Neural progenitor cell (in vitro differentiated cells): ENCODE measurements around the gene CDH23. TPM values are rescaled to one million over a fixed set of nuclear protein-coding genes. Genes with fewer than 3 reads are reported as not detected.

Experiments
- DNase-seq: peaks from one replicate; pipeline ENCODE4 v3.0.0-alpha.2; 2016; ENCODE audit warnings: low spot score
- H2AFZ ChIP-seq: fragments of 200-600 bp; sonication (generic); replicated peaks from 2 replicates; pipeline ENCODE4 v1.6.1; 2016; ENCODE audit warnings: antibody characterized with exemption
- H3F3A ChIP-seq: fragments of 200-600 bp; sonication (generic); 2 replicates; pipeline ENCODE4 v1.6.1; 2016; ENCODE audit warnings: antibody characterized with exemption, low read depth
- H3K27ac ChIP-seq: fragments of 200-600 bp; sonication (generic); 2 replicates; pipeline ENCODE4 v1.5.1; 2016; ENCODE audit warnings: mild to moderate bottlenecking
- H3K27me3 ChIP-seq: fragments of 200-600 bp; sonication (generic); 2 replicates; pipeline ENCODE4 v1.6.1; 2016; ENCODE audit warnings: mild to moderate bottlenecking, moderate library complexity
- H3K36me3 ChIP-seq: fragments of 200-600 bp; sonication (generic); 2 replicates; pipeline ENCODE4 v1.5.1; 2016
- H3K4me1 ChIP-seq: fragments of 200-600 bp; sonication (generic); 2 replicates; pipeline ENCODE4 v1.6.1; 2016; ENCODE audit warnings: mixed run types
- H3K4me2 ChIP-seq: fragments of 200-600 bp; sonication (generic); 2 replicates; pipeline ENCODE4 v1.6.1; 2016
- H3K4me3 ChIP-seq: fragments of 200-600 bp; sonication (generic); 2 replicates; pipeline ENCODE4 v1.5.1; 2016
- H3K79me2 ChIP-seq: fragments of 200-600 bp; sonication (generic); 2 replicates; pipeline ENCODE4 v1.6.1; 2016; ENCODE audit warnings: low read depth
- H3K9ac ChIP-seq: fragments of 200-600 bp; sonication (generic); 2 replicates; pipeline ENCODE4 v1.6.1; 2016
- H3K9me3 ChIP-seq: fragments of 200-600 bp; sonication (generic); 2 replicates; pipeline ENCODE4 v1.5.1; 2016; ENCODE audit warnings: low read depth
- H4K20me1 ChIP-seq: fragments of 200-600 bp; sonication (generic); 2 replicates; pipeline ENCODE4 v1.6.1; 2016; ENCODE audit warnings: low read depth
- H3K27ac Mint-ChIP-seq: 3 replicates; pipeline ENCODE4 v1.8.0; 2021; ENCODE audit warnings: mixed read lengths
- H3K27me3 Mint-ChIP-seq: 2 replicates; pipeline ENCODE4 v1.8.0; 2022; ENCODE audit warnings: low read depth, mild to moderate bottlenecking, inconsistent platforms, moderate library complexity, mixed read lengths; ENCODE audit not compliant: insufficient read depth
- H3K36me3 Mint-ChIP-seq: 3 replicates; pipeline ENCODE4 v1.8.0; 2021; ENCODE audit warnings: mixed read lengths
- H3K4me1 Mint-ChIP-seq: 3 replicates; pipeline ENCODE4 v1.8.0; 2021; ENCODE audit warnings: mixed read lengths
- H3K4me3 Mint-ChIP-seq: 3 replicates; pipeline ENCODE4 v1.8.0; 2021; ENCODE audit warnings: mild to moderate bottlenecking, moderate library complexity, mixed read lengths
- H3K9me3 Mint-ChIP-seq: 3 replicates; pipeline ENCODE4 v1.8.0; 2020; ENCODE audit warnings: mixed read lengths
- EZH2 ChIP-seq: fragments of 200-600 bp; sonication (generic); IDR thresholded peaks from 2 replicates; pipeline ENCODE4 v1.6.1; 2017; ENCODE audit warnings: antibody characterized with exemption, mild to moderate bottlenecking, moderate library complexity
- EZH2phosphoT487 ChIP-seq: fragments of 200-600 bp; sonication (generic); IDR thresholded peaks from 2 replicates; pipeline ENCODE4 v1.6.1; 2017; ENCODE audit warnings: antibody characterized with exemption
- total RNA-seq: library from RNA; depleted of rRNA; stranded (reverse); fragments of >200 nt; gene quantifications from 2 replicates; pipeline ENCODE4 v1.2.3, GENCODE V29; 2015; ENCODE audit warnings: low replicate concordance
- TF ChIP-seq, protein P1 (sequence below): fragments of 200-600 bp; sonication (generic); IDR thresholded peaks from 2 replicates; pipeline ENCODE4 v1.5.1; 2017; ENCODE audit warnings: antibody characterized with exemption, mild to moderate bottlenecking

CDH23 gene
- total RNA-seq, 1 donor from 2014 or later, result 5.9 TPM

DNA sequence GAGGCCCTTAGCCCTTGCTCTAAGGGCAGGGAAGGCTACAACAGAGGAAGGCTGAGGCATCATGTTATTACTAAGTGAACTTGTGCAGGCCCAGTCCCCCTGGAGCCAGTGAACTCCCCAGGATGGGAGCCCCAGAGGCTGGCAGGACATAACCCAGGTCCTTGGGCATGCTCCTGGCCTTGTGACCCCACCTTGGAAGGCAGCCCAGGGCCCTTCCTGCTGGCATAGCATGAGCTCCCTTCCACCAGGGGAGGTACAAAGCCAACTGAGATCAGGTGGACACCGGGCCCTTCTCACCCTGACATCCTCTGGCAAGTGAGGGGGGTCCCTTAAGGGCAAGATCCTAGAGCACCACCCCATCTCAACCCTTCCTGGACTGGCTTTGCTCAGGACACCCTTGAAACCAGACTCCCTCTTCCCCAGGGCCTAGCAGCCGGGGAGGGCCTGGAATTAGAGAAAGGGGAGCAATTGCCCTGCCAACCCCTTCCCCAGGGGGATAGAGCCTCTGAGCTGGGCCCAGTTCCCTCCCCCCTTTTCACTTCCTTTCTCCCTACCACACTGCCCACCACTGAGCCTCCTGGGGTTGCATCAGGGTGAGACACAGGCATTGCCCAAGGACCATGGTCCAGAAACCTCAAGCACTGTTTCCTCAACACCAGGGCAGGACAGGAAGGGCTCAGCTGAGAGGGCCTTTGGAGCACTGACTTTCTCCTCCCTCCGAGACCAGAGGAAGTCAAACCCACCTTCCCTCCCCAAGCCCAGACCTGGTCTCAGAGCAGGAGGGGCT is 378.4 kb downstream of the CDH23 start:
- no peaks in the 10 kb centered on the region for H3K4me1 ChIP-seq
- Mint-ChIP-seq H3K27me3 (peaks cover 10% of the 10 kb centered on the region), H3K4me1 (peaks cover 4% of the 10 kb centered on the region), H3K36me3 (no peaks in the 10 kb centered on the region), H3K9me3 (no peaks in the 10 kb centered on the region), H3K27ac (no peak overlapping the region), H3K4me3 (no peak overlapping the region)
- no peaks in the 10 kb centered on the region for H3K79me2 ChIP-seq
- no peak overlapping the region for H3K4me3 ChIP-seq
- H3K4me2 ChIP-seq, result no peak overlapping the region
- H3K36me3 ChIP-seq, result no peaks in the 10 kb centered on the region
- H3K27me3 ChIP-seq, result peaks cover 45% of the 10 kb centered on the region
- H3K27ac ChIP-seq, result no peak overlapping the region
- no peaks in the 10 kb centered on the region for H3K9me3 ChIP-seq
- no peak for TF ChIP-seq EZH2
- TF ChIP-seq, protein P1, sequence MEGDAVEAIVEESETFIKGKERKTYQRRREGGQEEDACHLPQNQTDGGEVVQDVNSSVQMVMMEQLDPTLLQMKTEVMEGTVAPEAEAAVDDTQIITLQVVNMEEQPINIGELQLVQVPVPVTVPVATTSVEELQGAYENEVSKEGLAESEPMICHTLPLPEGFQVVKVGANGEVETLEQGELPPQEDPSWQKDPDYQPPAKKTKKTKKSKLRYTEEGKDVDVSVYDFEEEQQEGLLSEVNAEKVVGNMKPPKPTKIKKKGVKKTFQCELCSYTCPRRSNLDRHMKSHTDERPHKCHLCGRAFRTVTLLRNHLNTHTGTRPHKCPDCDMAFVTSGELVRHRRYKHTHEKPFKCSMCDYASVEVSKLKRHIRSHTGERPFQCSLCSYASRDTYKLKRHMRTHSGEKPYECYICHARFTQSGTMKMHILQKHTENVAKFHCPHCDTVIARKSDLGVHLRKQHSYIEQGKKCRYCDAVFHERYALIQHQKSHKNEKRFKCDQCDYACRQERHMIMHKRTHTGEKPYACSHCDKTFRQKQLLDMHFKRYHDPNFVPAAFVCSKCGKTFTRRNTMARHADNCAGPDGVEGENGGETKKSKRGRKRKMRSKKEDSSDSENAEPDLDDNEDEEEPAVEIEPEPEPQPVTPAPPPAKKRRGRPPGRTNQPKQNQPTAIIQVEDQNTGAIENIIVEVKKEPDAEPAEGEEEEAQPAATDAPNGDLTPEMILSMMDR, result no peak
- TF ChIP-seq EZH2phosphoT487, result no peak
- no peaks in the 10 kb centered on the region for H3F3A ChIP-seq
- no peak overlapping the region for H3K9ac ChIP-seq
- H4K20me1 ChIP-seq, result no peaks in the 10 kb centered on the region
- no peak for DNase-seq
- H2AFZ ChIP-seq, result no peak overlapping the region

DNA sequence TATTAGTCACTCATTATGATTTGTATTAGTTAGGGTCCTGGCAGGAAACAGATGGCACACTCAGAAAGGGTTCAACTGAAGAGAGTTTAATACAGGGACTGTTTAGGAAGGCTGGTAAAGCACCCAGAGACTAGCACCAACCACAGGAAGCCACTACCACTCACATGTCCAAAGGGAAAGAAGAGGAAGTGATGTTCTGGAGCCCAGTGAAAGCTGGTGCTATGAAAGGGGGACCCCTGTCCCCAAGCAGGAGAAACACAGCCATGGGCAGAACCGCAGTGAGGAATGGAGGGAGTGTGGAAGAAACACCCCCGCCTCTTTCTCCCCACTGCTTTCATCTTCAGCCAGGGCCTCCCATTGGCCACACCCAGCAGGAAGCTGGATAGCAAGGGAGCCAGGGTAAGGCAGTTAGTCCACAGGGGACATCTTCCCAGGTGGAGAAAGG is 379.8 kb downstream of the CDH23 start:
- Mint-ChIP-seq H3K4me3 (no peak overlapping the region), H3K9me3 (no peaks in the 10 kb centered on the region), H3K27me3 (peaks cover 10% of the 10 kb centered on the region), H3K36me3 (no peaks in the 10 kb centered on the region), H3K27ac (no peak overlapping the region), H3K4me1 (peaks cover 4% of the 10 kb centered on the region)
- TF ChIP-seq EZH2phosphoT487 (no peak), EZH2 (no peak)
- TF ChIP-seq, protein P1, result no peak
- Histone ChIP-seq H3K36me3 (no peaks in the 10 kb centered on the region), H3K79me2 (no peaks in the 10 kb centered on the region), H4K20me1 (no peaks in the 10 kb centered on the region), H3F3A (no peaks in the 10 kb centered on the region), H3K4me3 (no peak overlapping the region), H3K9me3 (no peaks in the 10 kb centered on the region), H3K27ac (no peak overlapping the region), H3K27me3 (peaks cover 34% of the 10 kb centered on the region), H2AFZ (no peak overlapping the region), H3K4me1 (no peaks in the 10 kb centered on the region), H3K9ac (no peak overlapping the region), H3K4me2 (no peak overlapping the region)
- DNase-seq, result no peak

DNA sequence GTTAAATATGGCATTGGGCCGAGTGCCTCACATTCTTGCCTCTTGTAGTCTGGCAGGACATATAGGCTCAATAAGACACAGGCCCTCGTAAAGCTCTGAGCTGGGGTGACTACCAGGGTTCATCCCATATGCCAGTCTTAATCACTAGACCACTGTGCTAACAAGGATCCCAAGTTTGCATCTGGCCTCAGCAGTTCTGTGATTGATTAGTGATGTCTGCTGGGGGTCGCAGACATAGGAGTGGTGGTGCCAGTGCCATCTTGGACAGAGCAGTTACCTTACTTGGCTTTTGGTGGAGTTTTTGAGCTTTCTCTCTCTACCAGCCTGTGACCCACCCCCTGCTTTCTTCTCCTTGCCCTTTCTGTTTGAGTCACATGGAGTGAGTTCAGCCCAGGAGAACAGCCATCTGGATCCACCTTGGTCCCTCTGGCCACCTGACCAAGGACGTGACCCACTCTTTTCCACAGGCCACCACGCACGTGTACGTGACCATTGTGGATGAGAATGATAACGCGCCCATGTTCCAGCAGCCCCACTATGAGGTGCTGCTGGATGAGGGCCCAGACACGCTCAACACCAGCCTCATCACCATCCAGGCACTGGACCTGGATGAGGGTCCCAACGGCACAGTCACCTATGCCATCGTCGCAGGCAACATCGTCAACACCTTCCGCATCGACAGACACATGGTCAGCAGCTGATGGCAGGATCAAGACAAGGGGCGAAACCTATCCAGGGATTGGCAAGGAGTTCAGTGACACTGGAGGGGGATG is 380.7 kb downstream of the CDH23 start:
- DNase-seq, result no peak
- H3K4me3 ChIP-seq, result no peak overlapping the region
- Mint-ChIP-seq H3K9me3 (no peaks in the 10 kb centered on the region), H3K36me3 (no peaks in the 10 kb centered on the region), H3K4me3 (no peak overlapping the region), H3K27me3 (peaks cover 8% of the 10 kb centered on the region), H3K27ac (no peak overlapping the region), H3K4me1 (peaks cover 4% of the 10 kb centered on the region)
- H3K79me2 ChIP-seq, result no peaks in the 10 kb centered on the region
- no peaks in the 10 kb centered on the region for H3K4me1 ChIP-seq
- no peaks in the 10 kb centered on the region for H4K20me1 ChIP-seq
- no peak overlapping the region for H2AFZ ChIP-seq
- no peaks in the 10 kb centered on the region for H3K36me3 ChIP-seq
- H3F3A ChIP-seq, result no peaks in the 10 kb centered on the region
- TF ChIP-seq, protein P1, result no peak
- H3K4me2 ChIP-seq, result no peak overlapping the region
- H3K9ac ChIP-seq, result no peak overlapping the region
- H3K9me3 ChIP-seq, result no peaks in the 10 kb centered on the region
- H3K27me3 ChIP-seq, result peaks cover 25% of the 10 kb centered on the region
- no peak overlapping the region for H3K27ac ChIP-seq
